Measurements from ENCODE around the gene P2RY6.

- no peak for TF ChIP-seq POLR2A (IDR thresholded peaks at IDR 0.05)
- no peak for TF ChIP-seq CTCF (IDR thresholded peaks at IDR 0.05)
- no peak for TF ChIP-seq POLR2AphosphoS5 (IDR thresholded peaks at IDR 0.05)
Observed at GRCh38 chr11:73298233-73298632, 26.1 kb downstream of the P2RY6 start.
